ENCODE results near the gene TMUB2.

The TMUB2 gene

DNA sequence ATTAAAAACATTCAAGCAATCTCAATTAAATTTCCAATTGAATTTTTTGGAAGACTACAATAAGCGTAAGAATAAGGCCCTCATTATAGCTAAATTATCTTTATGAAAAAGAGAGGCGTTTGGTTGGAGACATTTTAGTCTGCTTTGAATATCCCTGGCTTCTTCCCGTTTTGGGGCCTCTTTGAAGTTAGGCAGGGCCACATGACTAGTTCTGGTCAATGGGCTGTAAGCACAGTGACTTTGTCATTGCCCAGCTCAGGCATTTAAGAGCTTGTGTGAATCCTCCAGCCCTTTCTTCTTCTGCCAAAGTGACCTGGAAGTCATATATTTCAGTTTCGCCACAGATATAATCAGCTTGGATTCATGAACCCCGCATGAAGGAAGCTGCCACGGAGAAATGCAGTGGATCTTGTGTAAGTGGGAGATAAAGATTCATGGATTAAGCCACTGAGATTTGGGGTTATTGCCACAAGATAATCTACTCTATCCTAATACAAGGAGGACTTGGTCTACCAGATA is 54.4 kb downstream of the TMUB2 start:
- TF ChIP-seq FOXP2 (optimal IDR thresholded peaks at IDR 0.05; ENCODE audit: borderline replicate concordance, extremely low read depth, extremely low read length, insufficient read depth) (no peak), POLR2AphosphoS5 (IDR thresholded peaks at IDR 0.05; ENCODE audit: low read depth, low read length) (no peak), TAF1 (IDR thresholded peaks at IDR 0.05; ENCODE audit: borderline replicate concordance, insufficient read depth, low read length) (no peak), SIN3A (IDR thresholded peaks at IDR 0.05; ENCODE audit: borderline replicate concordance, insufficient read depth, low read length) (no peak)
- TF ChIP-seq, protein P1, sequence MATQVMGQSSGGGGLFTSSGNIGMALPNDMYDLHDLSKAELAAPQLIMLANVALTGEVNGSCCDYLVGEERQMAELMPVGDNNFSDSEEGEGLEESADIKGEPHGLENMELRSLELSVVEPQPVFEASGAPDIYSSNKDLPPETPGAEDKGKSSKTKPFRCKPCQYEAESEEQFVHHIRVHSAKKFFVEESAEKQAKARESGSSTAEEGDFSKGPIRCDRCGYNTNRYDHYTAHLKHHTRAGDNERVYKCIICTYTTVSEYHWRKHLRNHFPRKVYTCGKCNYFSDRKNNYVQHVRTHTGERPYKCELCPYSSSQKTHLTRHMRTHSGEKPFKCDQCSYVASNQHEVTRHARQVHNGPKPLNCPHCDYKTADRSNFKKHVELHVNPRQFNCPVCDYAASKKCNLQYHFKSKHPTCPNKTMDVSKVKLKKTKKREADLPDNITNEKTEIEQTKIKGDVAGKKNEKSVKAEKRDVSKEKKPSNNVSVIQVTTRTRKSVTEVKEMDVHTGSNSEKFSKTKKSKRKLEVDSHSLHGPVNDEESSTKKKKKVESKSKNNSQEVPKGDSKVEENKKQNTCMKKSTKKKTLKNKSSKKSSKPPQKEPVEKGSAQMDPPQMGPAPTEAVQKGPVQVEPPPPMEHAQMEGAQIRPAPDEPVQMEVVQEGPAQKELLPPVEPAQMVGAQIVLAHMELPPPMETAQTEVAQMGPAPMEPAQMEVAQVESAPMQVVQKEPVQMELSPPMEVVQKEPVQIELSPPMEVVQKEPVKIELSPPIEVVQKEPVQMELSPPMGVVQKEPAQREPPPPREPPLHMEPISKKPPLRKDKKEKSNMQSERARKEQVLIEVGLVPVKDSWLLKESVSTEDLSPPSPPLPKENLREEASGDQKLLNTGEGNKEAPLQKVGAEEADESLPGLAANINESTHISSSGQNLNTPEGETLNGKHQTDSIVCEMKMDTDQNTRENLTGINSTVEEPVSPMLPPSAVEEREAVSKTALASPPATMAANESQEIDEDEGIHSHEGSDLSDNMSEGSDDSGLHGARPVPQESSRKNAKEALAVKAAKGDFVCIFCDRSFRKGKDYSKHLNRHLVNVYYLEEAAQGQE (IDR thresholded peaks at IDR 0.05; ENCODE audit: insufficient read depth in 1 of 2, low read depth in 2 of 2, low read length in 2 of 2) = no peak

Data from PFSK-1 (cell line).